Prostate gland (tissue), 2 donors: ENCODE measurements around the gene PAN3.

Source experiments
- POLR2A ChIP-seq: fragments of 450-650 bp; IDR thresholded peaks from one replicate; pipeline ENCODE4 v1.6.1; 2016; ENCODE audit warnings: antibody characterized with exemption, mild to moderate bottlenecking
- POLR2AphosphoS5 ChIP-seq: sonication (generic); formaldehyde crosslinking; IDR thresholded peaks from one replicate; pipeline ENCODE4 v1.6.1; 2017; ENCODE audit warnings: antibody characterized with exemption
- TF ChIP-seq, protein P1 (sequence below), 4 experiments: fragments of 200-600 bp in 2 of 4; fragments of 450-650 bp in 2 of 4; sonication (generic) in 2 of 4; IDR thresholded peaks; 1 replicate in 3 of 4; 2 replicates in 1 of 4; pipeline ENCODE4 v1.5.1; 2016 to 2019; ENCODE audit warnings: antibody characterized with exemption in 4 of 4, mild to moderate bottlenecking in 2 of 4, moderate library complexity in 2 of 4

- TF ChIP-seq, protein P1, sequence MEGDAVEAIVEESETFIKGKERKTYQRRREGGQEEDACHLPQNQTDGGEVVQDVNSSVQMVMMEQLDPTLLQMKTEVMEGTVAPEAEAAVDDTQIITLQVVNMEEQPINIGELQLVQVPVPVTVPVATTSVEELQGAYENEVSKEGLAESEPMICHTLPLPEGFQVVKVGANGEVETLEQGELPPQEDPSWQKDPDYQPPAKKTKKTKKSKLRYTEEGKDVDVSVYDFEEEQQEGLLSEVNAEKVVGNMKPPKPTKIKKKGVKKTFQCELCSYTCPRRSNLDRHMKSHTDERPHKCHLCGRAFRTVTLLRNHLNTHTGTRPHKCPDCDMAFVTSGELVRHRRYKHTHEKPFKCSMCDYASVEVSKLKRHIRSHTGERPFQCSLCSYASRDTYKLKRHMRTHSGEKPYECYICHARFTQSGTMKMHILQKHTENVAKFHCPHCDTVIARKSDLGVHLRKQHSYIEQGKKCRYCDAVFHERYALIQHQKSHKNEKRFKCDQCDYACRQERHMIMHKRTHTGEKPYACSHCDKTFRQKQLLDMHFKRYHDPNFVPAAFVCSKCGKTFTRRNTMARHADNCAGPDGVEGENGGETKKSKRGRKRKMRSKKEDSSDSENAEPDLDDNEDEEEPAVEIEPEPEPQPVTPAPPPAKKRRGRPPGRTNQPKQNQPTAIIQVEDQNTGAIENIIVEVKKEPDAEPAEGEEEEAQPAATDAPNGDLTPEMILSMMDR (IDR thresholded peaks at IDR 0.05): no peak
- TF ChIP-seq POLR2A (no peak), POLR2AphosphoS5 (no peak)
Measured at GRCh38 chr13:28286263-28286662, 147.9 kb downstream of the PAN3 start.
